GM21786 (cell line): ENCODE results near the gene ATP8A2.
"Not testable (repeated sequence)": the region's sequence is repeated elsewhere in the genome, so short reads cannot be mapped to it uniquely, and the experiment has no call there.

Experiments
- ATAC-seq: cut with Tn5 transposase; IDR thresholded peaks from one replicate; pipeline ENCODE4 v1.9.1; 2021; ENCODE audit not compliant: unreplicated experiment

Gene ATP8A2

DNA sequence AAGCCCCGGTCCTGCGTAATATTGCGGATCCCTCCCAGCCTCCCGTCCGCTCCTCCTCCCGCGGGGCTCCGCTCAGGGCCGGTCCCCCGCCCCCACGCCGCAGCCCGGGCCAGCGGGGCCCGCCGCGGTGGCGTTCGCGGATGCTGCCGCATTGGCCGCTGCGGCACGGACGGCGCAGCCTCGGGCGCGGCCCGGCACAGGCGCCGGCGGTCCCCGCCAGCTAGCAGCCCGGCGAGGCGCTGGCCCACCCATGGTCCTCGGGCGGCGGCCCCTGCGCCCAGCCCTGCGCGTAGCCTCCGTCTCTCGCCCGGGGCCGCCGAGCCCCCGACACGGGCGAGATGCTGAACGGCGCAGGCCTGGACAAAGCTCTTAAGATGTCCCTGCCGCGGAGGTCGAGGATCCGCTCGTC lies at the start of gene ATP8A2:
Gene ATP8A2 (plus strand): TSS at position 100 of the 409 bp plus-strand sequence. CDS start 239 bp downstream, at position 339.
- ATAC-seq = no peak

DNA sequence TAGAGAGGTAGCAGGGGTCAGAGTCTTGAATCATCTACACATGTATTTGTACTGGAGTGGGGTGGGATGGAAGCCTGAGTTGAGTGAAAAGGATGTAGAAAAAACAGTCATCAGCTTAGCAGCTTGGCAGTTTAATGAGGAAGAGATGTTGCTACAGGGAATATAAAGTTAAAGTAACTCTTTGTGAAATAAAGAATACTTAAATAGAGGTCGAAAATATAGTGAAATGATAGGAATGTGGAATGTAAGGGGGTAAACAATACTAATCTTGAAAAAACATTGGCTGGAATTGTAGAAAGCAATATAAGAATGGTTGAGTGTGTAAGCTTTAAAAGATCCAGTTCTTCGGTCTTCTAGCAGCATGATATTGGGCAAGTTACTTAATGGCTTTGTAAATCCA lies 47.7 kb upstream of the ATP8A2 start:
- no peak for ATAC-seq

DNA sequence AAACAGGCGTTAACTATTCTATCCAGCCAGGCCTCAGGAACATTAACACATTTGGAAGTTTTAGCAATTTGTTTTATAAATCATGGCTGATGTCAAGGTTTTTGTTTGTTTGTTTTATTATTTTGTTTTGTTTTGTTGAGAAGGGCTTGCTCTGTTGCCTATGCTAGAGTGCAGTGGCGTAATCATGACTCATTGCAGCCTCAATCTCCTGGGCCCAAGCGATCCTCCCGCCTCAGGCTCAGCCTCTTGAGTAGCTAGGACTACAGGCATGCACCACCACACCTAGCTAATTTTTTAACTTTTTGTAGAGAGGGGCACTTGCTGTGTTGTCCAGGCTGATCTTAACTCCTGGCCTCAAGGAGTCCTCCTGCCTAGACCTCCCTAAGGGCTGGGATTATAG lies 42.1 kb upstream of the ATP8A2 start:
- ATAC-seq = no peak

DNA sequence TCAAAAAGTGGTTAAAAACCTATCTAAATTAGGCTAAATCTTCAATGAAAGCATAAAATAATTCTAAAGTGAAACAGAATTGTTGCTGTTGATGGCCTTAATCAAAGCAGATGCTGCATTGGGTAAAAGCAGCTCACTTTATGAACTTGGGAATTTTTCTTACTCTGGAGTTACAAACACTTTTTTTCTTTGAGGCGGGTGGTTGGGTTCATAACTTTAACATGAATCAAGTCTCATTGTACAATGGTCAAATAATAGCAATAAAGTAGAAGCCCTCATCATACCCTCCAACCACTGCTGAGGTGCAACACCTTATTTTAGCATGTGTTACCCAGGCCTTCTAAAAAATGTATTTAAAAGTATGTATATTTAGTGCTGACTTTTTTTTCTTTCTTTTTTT lies 41.2 kb upstream of the ATP8A2 start:
- ATAC-seq = no peak

DNA sequence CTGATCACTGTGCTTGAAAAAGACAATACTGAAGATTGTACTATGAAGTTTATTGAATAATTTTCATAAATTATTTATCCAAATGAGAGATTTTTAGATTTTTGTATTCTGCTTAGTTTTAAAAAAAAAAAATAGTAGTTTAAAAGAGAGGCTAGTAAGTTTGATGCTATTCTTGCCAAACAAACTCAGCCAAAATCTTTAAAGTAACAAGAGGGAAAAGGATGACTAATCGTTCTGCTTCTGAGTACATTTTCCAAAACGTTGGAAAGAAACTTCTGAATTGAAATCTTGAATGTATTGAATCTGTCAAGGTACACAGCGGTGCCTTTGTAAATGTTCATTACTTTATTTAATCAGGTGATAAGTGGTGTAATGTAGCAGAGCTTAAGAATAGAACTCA lies 35.9 kb upstream of the ATP8A2 start:
- no peak for ATAC-seq

DNA sequence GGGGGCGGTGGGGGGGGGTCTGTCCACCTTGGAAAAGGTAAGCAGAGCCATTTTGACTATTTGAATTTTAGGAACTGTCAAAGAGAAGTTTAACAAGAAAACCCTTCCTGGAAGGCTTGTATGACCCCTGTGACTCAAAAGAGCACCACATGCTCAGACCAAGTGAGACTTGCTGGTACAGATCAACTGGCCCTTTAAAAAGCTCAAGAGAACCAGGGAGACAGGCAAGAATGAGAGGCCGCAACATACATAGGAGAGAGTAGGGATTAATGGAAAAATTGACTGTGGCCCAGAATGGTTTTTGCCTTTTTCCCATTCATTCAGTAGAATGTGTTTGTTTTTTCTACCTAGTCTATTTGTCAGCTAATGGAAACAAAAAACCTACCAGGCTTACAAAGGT lies 26.2 kb upstream of the ATP8A2 start:
- ATAC-seq = no peak

DNA sequence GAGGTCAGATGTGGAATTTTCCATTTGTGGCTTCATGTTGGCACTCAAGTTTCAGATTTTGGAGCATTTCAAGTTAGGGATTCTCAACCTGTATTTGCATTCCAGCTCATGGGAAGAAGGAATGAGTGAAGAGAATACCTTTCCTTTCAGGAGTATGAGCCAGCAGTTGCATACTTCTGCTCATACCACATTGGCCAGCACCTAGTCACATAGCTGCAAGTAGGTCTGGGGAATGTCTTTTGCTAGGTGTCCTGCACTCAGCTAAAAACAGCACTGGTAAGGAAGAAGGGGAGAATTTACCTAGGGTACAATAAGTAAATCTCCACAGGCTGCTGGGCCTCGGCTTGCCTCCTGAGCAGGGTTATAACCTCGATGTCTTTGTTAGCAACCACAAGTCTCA lies 24.6 kb upstream of the ATP8A2 start:
- no peak for ATAC-seq

DNA sequence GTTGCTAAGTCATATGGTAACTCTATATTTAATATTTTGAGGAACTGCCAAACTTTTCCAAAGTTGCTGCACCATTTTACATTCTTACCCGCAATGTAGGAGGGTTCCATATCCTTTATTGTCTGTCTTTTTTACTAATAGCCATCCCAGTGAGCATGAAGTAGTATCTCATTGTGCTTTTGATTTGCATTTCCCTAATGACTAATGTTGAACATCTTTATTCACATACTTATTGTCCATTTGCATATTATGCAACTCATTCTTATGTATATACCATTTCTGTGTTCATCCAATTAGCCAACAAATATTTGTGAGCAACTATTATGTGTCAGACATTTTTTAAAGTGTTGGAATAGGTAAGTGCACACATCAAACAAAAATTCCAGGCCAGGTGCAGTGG lies 20.4 kb upstream of the ATP8A2 start:
- ATAC-seq = no peak

DNA sequence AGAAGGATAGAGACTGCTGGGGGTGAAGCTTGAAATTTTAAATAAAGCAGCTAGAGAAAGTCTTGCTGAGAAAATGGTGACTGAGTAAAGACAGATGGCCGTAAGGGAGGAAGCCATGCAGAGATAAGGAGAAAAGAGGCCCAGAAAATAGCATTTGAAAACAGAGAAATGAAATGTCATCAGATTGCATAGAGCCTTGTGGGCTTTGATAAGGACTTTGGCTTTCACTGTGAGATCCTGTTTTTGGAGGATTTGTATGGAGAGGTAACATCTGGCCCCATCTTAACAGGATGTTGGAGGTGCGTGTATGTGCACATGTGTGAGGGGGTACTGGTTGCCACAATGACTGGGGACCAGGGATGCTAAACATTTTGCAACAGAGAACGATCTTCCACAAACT lies 19.5 kb upstream of the ATP8A2 start:
- no peak for ATAC-seq

DNA sequence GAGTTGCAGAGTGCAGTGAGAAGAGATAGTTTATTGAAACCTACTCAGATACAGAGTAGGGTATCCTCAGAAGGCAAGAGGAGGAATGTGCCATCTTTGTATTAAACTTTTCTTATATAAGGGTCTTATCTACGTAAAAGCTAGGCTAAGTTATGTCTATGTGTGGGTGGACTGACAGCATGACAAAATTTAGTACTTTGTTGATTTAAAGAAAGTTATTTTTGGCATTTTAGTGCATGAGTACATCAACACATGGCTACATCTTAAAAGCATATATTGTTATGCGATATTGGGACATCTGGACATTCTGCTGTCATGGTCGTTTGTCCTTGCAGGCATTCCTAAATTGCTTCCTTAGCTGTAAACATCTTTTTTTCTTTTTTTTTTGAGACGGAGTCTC lies 19.0 kb upstream of the ATP8A2 start:
- ATAC-seq = no peak

DNA sequence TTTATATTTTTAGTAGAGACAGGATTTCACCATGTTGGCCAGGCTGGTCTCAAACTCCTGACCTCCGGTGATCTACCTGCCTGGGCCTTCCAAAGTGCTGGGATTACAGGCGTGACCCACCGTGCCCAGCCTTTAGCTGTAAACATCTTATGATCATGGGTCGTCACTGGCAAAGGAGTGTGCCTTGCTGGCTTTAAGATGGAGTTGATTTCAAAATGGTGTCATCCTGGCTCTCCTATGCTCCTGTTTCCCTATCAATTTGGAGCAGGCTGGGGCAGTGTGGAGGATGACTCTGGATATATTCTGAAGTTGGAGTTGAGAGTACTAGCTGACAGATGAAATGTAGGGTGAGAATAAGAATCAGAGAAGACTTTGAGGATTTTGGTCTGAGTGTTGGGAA lies 18.4 kb upstream of the ATP8A2 start:
- ATAC-seq = no peak

DNA sequence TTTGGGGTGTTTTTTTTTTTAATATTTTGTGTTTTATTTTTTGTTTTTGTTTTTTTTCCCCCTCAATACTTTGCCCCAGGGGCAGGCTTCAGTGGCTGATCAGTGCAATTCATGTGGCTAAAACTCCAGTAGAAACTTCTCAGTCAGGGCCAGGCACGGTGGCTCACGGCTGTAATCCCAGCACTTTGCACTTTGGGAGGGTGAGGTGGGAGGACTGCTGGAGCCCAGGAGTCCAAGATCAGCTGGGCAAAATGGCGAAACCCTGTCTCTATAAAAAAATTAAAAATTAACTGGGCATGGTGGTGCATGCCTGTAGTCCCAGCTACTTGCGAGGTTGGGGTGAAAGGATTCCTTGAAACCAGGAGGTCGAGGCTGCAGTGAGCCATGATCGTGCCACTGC lies 17.4 kb upstream of the ATP8A2 start:
- ATAC-seq = no peak

DNA sequence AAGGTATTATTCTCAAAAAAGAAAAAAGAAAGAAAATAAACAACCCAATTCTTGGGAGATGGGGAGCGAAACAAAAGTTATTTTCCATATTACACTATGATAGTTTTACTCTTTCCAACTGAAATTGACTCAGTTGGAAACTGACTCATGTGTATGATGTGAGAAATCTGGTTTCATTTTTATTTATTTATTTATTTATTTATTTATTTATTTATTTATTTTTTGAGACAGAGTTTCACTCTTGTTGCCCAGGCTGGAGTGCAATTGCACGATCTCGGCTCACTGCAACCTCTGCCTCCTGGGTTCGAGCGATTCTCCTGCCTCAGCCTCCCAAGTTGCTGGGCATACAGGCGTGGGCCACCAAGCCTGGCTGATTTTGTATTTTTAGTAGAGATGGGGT lies 11.3 kb upstream of the ATP8A2 start:
- ATAC-seq = not testable (repeated sequence)

DNA sequence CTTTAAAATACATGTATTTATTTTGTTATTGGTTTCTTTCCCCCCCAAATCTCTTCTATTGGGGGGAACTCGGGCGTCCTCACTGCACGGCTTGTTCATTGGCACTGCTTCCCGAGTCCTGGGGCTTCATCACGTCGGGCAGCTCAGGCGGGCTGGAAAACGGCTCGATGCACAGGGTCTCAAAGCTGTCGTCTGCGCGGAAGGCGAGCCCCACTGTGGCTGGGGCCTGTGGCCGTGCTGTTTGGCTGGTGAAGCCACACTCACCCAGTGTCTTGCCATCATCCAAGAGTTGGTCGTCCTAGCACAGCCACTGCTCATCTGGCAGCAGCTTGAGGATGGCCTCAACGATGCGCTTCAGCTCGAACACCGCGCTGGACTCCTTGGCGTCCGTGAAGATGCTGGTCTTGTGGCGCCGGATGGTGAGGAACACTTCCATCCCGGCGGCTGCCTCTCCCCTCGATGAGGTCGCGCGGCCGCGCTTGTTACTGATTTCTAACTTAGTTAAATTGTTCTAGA lies 6.0 kb upstream of the ATP8A2 start:
- no peak for ATAC-seq

DNA sequence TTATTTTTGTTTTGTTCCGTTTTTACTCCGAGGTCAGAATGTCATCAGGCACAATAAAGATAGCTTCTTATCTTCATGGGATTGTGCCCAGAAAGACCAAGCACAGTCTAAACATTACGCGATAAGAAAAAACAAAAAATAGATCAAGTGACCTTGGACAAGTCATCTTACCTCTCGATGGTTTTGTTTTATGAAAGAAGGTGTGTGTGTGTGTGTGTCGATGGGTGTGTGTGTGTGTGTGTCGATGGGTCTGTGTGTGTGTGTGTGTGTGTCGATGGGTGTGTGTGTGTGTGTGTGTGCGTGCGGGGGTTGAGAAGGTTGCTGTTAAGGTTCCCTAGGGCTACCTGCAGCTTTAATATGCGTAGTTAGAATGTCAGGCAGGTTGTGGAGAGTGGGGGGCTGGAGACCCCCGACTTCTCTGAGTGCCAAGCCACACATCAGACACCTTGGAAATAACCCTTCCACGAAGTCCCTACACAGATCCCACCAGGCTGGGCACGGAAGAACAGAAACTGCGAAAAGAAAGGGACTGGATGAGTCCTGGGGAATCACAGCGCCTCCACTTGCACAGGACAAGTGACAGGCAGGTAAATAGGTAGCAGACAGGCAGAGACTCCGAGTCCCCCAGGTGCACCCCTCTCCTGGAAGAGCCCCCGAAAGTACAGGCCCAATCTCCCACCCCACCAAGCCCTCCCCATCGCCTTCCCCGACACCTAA lies 458 bp upstream of the ATP8A2 start:
- no peak for ATAC-seq

DNA sequence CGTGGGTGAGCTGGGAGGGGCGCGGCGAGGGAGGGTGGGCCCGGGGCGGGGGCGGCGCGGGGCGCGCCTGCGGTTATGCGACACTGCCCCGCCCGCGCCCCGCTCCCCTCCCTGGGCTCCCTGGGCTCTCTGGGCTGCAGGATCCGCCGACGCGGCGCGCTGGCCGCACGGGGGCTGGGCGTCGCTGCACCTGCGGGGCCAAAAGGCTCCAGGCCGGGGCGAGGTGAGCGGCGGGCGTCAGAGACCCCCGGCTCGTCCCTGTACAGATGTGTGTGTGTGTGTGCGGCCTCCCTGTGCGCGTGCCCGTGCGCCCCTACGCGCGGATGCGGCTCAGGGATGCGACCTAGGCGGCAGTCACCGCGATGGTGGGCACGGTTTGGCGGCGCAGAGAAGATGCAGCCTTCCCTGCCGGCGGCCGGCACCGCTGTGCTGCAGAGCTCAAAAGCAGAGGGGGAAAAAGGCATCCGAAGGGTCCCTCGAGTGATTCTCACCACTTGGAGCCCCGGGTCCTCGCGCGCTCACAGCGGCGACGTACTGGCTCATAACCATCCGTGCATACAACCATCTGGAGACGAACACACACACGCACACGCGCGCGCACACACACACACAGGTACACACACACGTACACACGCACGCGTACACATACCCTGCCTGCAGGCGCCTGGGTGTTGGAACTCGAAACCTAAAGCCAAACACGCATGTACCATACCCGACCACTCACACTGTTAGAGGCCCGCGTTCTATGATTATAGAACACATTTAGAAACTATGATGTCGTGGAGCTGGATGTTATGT lies 709 bp downstream of the ATP8A2 start:
- no peak for ATAC-seq

DNA sequence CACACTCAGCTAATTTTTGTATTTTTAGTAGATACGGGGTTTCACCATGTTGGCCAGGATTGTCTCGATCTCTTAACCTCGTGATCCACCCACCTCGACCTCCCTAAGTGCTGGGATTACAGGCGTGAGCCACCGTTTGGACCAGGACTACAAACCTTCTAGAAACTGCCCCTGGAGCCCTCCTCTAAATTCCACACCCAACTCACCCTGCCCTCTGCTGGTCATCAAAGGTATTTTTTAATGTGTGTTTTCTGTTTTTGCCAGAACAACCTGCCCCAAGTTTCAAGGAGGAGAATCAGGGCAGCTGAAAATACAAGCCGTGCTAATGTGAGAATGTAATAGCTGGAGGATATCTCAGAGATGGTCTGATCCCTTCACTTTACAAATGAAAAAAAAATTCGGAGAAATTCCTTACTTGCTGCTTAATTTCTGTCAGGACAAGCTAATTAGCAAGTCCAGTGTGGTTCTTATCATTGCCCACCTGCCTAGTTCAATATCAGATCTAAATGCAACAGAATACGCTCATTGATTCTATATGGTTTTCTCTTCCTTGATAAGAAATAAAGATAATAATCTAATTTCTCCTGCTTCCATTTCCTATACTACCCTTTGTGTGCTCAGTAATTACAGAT lies 4.1 kb downstream of the ATP8A2 start:
- no peak for ATAC-seq

DNA sequence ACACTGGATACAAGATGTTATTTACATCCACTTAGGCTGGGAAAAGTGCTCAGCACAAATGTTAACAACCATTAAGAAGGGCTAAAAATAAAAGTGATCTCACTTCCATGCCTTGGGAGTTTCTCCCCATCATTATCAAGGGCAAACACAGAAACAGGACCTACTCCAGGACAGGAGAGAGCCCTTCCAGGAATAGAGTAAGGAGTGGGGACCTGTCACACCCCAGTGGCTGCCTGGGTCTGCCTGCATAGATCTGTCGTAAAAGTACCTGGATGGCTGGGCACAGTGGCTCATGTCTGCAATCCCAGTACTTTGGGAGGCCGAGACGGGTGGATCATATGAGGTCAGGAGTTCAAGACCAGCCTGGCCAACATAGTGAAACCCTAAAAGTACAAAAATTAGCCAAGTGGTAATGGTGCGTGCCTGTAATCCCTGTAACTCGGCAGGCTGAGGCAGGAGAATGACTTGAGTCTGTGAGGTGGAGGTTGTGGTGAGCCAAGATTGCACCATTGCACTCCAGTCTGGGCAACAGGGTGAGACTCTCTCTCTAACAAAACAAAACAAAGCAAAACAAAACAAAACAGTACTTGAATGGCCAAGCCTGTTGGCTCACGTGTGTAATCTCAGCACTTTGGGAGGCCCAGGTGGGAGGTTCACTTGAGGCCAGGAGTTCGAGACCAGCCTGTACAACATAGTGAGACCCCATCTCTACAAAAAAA lies 5.6 kb downstream of the ATP8A2 start:
- no peak for ATAC-seq

DNA sequence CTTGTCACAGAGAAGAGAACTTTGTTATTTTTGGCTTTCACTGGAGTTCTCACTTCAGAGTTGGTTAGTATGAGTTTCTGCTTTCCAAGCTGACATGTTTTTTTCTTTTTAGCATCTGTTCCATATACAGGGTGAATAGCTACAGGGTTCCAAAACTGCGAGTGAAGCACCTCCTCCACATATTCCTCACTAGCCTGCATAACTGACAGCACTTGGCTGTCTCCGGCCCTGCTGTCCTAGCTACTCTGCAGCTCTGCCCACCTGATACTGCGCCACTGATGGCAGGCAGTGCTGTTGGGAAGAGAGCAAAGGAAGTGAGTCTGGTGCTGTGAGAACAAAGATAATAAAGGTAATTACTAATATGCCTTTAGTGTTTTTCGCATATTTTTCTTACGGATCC lies 6.8 kb downstream of the ATP8A2 start:
- ATAC-seq = no peak

DNA sequence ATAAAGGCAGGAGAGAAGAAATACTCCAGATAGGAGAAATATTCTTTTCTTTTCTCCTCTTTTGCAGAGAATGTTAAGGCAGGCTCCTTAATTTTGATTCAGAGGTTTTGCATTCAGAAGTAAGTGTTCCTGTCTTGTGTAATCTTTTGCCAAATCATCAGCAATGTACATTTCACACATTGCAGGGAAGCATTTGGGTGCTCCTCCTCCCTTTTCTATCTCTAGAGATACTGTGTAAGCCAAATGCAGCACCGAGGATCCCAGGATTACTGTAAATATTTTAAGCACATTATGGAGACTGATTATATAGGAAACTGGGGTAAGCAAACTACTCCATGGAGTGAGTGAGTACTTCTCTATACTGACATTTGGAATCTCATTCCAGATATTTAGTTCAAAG lies 7.2 kb downstream of the ATP8A2 start:
- no peak for ATAC-seq

DNA sequence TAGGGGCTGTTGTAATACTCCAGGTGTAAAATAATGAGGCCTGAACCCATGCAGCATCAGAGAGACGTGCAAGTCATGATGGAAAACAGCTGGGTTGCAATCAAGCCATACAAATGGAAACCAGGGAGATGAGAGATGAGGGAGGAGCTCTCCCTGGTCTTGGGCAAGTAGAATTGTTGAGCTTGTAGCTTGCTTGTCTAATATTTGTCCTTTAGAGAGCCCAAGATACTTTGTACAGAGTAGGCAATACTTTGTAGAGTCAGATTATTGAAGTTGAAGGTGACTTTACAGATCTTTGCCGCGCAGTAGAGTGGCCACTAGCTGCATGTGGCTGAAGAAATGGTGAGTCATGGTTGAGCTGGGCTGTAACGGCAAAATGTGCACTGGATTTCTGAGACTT lies 8.3 kb downstream of the ATP8A2 start:
- ATAC-seq = no peak
